ENCODE measurements around the gene PRKG2. TPM values are rescaled to one million over a fixed set of nuclear protein-coding genes. Genes with fewer than 3 reads are reported as not detected.

PRKG2 gene
- polyA plus RNA-seq, 1 of the 3 experiments (the other 2 are of a cell fraction): not detected

DNA sequence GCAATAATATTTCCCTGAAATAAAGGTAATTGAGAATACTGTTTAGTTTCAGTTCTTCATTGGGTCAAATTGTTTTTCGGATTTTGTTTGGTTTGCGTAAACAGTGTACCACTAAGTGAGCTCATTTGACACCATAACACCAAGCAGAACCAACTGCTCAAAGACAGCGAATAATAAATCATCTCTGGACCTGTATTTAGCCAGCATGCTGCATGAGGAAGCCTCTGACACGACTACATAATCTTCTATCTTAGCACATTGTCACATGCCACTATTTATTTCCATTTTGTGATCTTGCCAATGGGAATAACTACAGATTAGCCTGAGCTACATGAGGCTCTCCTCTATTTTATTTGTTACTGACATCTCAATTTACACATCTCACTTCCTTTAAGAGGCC is 12.1 kb upstream of the PRKG2 start:
- Histone ChIP-seq H3K4me3 (ENCODE audit: low read depth in 2 of 2, low read length in 1 of 2) (no peak overlapping the region), H3K9me2 (no peaks in the 10 kb centered on the region), H3K4me2 (no peak overlapping the region), H3F3A (replicated peaks; ENCODE audit: insufficient read depth) (no peaks in the 10 kb centered on the region), H3K27me3 (ENCODE audit: insufficient read depth) (no peaks in the 10 kb centered on the region), H3K9ac (no peak overlapping the region), H3K9me3 (no peaks in the 10 kb centered on the region), H3K36me3 (replicated peaks in 1 of 2; ENCODE audit: control insufficient read depth in 1 of 2, insufficient read depth in 2 of 2, low read length in 1 of 2) (no peaks in the 10 kb centered on the region), H3K27ac (ENCODE audit: low read depth in 2 of 2, low read length in 1 of 2) (no peak overlapping the region), H3K4me1 (ENCODE audit: control insufficient read depth in 1 of 2, insufficient read depth in 2 of 2, low read depth in 1 of 2, low read length in 1 of 2) (no peaks in the 10 kb centered on the region), H4K20me1 (ENCODE audit: insufficient read depth) (no peaks in the 10 kb centered on the region), H3K79me2 (ENCODE audit: insufficient read depth) (no peaks in the 10 kb centered on the region), H2AFZ (ENCODE audit: low read depth) (no peak overlapping the region)
- 0% methylated on average over 4 of the region's 4 CpGs for WGBS (ENCODE audit: low lambda C conversion rate)
- ChIA-PET CTCF (no interaction called here), POLR2A (no interaction called here)
- TF ChIP-seq, protein P1, sequence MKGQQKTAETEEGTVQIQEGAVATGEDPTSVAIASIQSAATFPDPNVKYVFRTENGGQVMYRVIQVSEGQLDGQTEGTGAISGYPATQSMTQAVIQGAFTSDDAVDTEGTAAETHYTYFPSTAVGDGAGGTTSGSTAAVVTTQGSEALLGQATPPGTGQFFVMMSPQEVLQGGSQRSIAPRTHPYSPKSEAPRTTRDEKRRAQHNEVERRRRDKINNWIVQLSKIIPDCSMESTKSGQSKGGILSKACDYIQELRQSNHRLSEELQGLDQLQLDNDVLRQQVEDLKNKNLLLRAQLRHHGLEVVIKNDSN (IDR thresholded peaks at IDR 0.05; ENCODE audit: borderline replicate concordance, low read depth): no peak
- TF ChIP-seq, protein P2, sequence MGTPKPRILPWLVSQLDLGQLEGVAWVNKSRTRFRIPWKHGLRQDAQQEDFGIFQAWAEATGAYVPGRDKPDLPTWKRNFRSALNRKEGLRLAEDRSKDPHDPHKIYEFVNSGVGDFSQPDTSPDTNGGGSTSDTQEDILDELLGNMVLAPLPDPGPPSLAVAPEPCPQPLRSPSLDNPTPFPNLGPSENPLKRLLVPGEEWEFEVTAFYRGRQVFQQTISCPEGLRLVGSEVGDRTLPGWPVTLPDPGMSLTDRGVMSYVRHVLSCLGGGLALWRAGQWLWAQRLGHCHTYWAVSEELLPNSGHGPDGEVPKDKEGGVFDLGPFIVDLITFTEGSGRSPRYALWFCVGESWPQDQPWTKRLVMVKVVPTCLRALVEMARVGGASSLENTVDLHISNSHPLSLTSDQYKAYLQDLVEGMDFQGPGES (IDR thresholded peaks at IDR 0.05; ENCODE audit: low read depth, low read length): no peak
- no peak for TF ChIP-seq CHD2 (IDR thresholded peaks at IDR 0.05; ENCODE audit: low read length, partially characterized antibody)
- no peak for TF ChIP-seq NRF1 (IDR thresholded peaks at IDR 0.05; ENCODE audit: low read depth, low read length)
- TF ChIP-seq MXI1 (IDR thresholded peaks at IDR 0.05; ENCODE audit: low read depth, low read length): no peak
- TF ChIP-seq JUND (IDR thresholded peaks at IDR 0.05): no peak
- no peak for TF ChIP-seq RCOR1 (IDR thresholded peaks at IDR 0.05; ENCODE audit: low read length)
- no peak for TF ChIP-seq MEF2A (IDR thresholded peaks at IDR 0.05; ENCODE audit: borderline replicate concordance, low read depth)
- TF ChIP-seq NFIC (IDR thresholded peaks at IDR 0.05; ENCODE audit: borderline replicate concordance): no peak
- TF ChIP-seq RFX5 (IDR thresholded peaks at IDR 0.05; ENCODE audit: low read length): no peak
- TF ChIP-seq POLR2AphosphoS5 (IDR thresholded peaks at IDR 0.05; ENCODE audit: low read depth, low read length): no peak
- no peak for TF ChIP-seq FOXM1 (IDR thresholded peaks at IDR 0.05; ENCODE audit: low read depth)
- TF ChIP-seq, protein P3, sequence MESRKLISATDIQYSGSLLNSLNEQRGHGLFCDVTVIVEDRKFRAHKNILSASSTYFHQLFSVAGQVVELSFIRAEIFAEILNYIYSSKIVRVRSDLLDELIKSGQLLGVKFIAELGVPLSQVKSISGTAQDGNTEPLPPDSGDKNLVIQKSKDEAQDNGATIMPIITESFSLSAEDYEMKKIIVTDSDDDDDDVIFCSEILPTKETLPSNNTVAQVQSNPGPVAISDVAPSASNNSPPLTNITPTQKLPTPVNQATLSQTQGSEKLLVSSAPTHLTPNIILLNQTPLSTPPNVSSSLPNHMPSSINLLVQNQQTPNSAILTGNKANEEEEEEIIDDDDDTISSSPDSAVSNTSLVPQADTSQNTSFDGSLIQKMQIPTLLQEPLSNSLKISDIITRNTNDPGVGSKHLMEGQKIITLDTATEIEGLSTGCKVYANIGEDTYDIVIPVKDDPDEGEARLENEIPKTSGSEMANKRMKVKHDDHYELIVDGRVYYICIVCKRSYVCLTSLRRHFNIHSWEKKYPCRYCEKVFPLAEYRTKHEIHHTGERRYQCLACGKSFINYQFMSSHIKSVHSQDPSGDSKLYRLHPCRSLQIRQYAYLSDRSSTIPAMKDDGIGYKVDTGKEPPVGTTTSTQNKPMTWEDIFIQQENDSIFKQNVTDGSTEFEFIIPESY (IDR thresholded peaks at IDR 0.05; ENCODE audit: borderline replicate concordance, low read depth): no peak
- no peak for TF ChIP-seq EZH2phosphoT487 (IDR thresholded peaks at IDR 0.05; ENCODE audit: borderline replicate concordance, low read depth)
- TF ChIP-seq, protein P4, sequence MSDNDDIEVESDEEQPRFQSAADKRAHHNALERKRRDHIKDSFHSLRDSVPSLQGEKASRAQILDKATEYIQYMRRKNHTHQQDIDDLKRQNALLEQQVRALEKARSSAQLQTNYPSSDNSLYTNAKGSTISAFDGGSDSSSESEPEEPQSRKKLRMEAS (IDR thresholded peaks at IDR 0.05; ENCODE audit: low read depth): no peak
- no peak for TF ChIP-seq FOSL2 (IDR thresholded peaks at IDR 0.05; ENCODE audit: borderline replicate concordance, low read depth)
- DNase-seq: no peak
